ENCODE data around the gene BACH2. TPM values are rescaled to one million over a fixed set of nuclear protein-coding genes. Genes with fewer than 3 reads are reported as not detected.

Gene BACH2
- total and polyA plus RNA-seq, 4 donors: 0.78 to 17.4 (median 3.2) TPM

DNA sequence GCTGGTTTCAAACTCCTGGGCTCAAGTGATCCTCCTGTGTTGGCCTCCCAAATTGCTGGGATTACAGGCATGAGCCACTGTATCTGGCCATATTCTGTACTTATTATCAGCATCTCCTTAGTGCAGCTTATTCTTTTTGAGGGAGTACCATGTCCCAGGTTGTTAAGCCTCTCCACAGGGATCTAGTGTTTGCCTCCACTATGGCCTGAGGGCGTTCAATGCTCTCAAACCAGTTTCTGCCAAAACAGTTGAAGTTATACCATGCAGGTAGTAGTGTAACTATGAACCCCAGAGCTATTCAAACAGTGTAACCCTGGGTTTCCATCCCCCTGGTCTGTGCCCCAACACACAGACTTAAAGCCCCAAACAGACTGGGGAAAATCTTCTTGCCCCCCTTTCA, 81.7 kb downstream of the BACH2 start:
- no peak for ATAC-seq (ENCODE audit: insufficient read depth, low FRiP score)
- Histone ChIP-seq H3K27me3 (ENCODE audit: control insufficient read depth in 3 of 3, insufficient read depth in 3 of 3, low read length in 2 of 3) (no peaks in the 10 kb centered on the region), H3K9me3 (ENCODE audit: control insufficient read depth in 4 of 4, insufficient read depth in 3 of 4, low read length in 3 of 4) (peaks cover 0 to 2% (median 0%) of the 10 kb centered on the region in 4 donors), H3K4me1 (ENCODE audit: control insufficient read depth in 5 of 5, insufficient read depth in 5 of 5, low read length in 5 of 5) (peaks cover 14 to 54% (median 34%) of the 10 kb centered on the region in 5 donors), H3K9ac (ENCODE audit: insufficient read depth in 1 of 2, low read length in 2 of 2) (no peak overlapping the region), H3K4me3 (no peak overlapping the region), H3K36me3 (ENCODE audit: control insufficient read depth in 4 of 4, insufficient read depth in 4 of 4, low read length in 4 of 4) (peaks cover 0 to 2% (median 0%) of the 10 kb centered on the region in 4 donors), H3K27ac (ENCODE audit: low read depth in 1 of 2, low read length in 1 of 2) (no peak overlapping the region)
- no peak for DNase-seq
- 79 to 92% methylated on average over 1 of the region's 1 CpG for WGBS, 2 donors
- TF ChIP-seq, protein P1, sequence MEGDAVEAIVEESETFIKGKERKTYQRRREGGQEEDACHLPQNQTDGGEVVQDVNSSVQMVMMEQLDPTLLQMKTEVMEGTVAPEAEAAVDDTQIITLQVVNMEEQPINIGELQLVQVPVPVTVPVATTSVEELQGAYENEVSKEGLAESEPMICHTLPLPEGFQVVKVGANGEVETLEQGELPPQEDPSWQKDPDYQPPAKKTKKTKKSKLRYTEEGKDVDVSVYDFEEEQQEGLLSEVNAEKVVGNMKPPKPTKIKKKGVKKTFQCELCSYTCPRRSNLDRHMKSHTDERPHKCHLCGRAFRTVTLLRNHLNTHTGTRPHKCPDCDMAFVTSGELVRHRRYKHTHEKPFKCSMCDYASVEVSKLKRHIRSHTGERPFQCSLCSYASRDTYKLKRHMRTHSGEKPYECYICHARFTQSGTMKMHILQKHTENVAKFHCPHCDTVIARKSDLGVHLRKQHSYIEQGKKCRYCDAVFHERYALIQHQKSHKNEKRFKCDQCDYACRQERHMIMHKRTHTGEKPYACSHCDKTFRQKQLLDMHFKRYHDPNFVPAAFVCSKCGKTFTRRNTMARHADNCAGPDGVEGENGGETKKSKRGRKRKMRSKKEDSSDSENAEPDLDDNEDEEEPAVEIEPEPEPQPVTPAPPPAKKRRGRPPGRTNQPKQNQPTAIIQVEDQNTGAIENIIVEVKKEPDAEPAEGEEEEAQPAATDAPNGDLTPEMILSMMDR (IDR thresholded peaks at IDR 0.05; ENCODE audit: control extremely low read depth, extremely low read depth): no peak

GRCh38 chr6:90214461-90214860, 82.2 kb downstream of the BACH2 start:
- Histone ChIP-seq H3K9me3 (ENCODE audit: control insufficient read depth in 4 of 4, insufficient read depth in 3 of 4, low read length in 3 of 4) (peaks cover 0 to 2% (median 0%) of the 10 kb centered on the region in 4 donors), H3K27ac (ENCODE audit: low read depth in 1 of 2, low read length in 1 of 2) (no peak overlapping the region), H3K4me3 (no peak overlapping the region), H3K36me3 (ENCODE audit: control insufficient read depth in 4 of 4, insufficient read depth in 4 of 4, low read length in 4 of 4) (peaks cover 0 to 2% (median 0%) of the 10 kb centered on the region in 4 donors), H3K9ac (ENCODE audit: insufficient read depth in 1 of 2, low read length in 2 of 2) (no peak overlapping the region), H3K27me3 (ENCODE audit: control insufficient read depth in 3 of 3, insufficient read depth in 3 of 3, low read length in 2 of 3) (no peaks in the 10 kb centered on the region), H3K4me1 (ENCODE audit: control insufficient read depth in 5 of 5, insufficient read depth in 5 of 5, low read length in 5 of 5) (peaks cover 12 to 53% (median 29%) of the 10 kb centered on the region in 5 donors)
- TF ChIP-seq, protein P1 (IDR thresholded peaks at IDR 0.05; ENCODE audit: control extremely low read depth, extremely low read depth): no peak
- WGBS, 2 donors: 86 to 98% methylated on average over 2 of the region's 2 CpGs
- no peak for DNase-seq
- ATAC-seq (ENCODE audit: insufficient read depth, low FRiP score): no peak

- no peak for ATAC-seq (ENCODE audit: insufficient read depth, low FRiP score)
Measured at GRCh38 chr6:90212274-90212673, 84.4 kb downstream of the BACH2 start.

More at GRCh38 chr6:90212274-90212673, 84.4 kb downstream of the BACH2 start:
- TF ChIP-seq, protein P1 (IDR thresholded peaks at IDR 0.05; ENCODE audit: control extremely low read depth, extremely low read depth): no peak
- no peak overlapping the region for H3K27ac ChIP-seq (ENCODE audit: low read depth in 1 of 2, low read length in 1 of 2)
- no peaks in the 10 kb centered on the region for H3K27me3 ChIP-seq (ENCODE audit: control insufficient read depth in 3 of 3, insufficient read depth in 3 of 3, low read length in 2 of 3)
- no peak overlapping the region for H3K9ac ChIP-seq (ENCODE audit: insufficient read depth in 1 of 2, low read length in 2 of 2)
- H3K36me3 ChIP-seq (ENCODE audit: control insufficient read depth in 4 of 4, insufficient read depth in 4 of 4, low read length in 4 of 4): peaks cover 0 to 2% (median 0%) of the 10 kb centered on the region in 4 donors
- peaks cover 0 to 2% (median 0%) of the 10 kb centered on the region in 4 donors for H3K9me3 ChIP-seq (ENCODE audit: control insufficient read depth in 4 of 4, insufficient read depth in 3 of 4, low read length in 3 of 4)
- DNase-seq: no peak
- WGBS, 2 donors: 78 to 86% methylated on average over 3 of the region's 3 CpGs
- peaks cover 9 to 32% (median 19%) of the 10 kb centered on the region in 5 donors for H3K4me1 ChIP-seq (ENCODE audit: control insufficient read depth in 5 of 5, insufficient read depth in 5 of 5, low read length in 5 of 5)
- H3K4me3 ChIP-seq: no peak overlapping the region
